AG20443 (cell line): ENCODE measurements around the gene EIF3D.
A peak's percentile ranks its signal among the peaks of the same experiment; 100 is the strongest.

Source experiments
- DNase-seq: peaks from one replicate; pipeline ENCODE4 v3.0.0; 2012; ENCODE audit warnings: low spot score, mixed read lengths

EIF3D gene

DNA sequence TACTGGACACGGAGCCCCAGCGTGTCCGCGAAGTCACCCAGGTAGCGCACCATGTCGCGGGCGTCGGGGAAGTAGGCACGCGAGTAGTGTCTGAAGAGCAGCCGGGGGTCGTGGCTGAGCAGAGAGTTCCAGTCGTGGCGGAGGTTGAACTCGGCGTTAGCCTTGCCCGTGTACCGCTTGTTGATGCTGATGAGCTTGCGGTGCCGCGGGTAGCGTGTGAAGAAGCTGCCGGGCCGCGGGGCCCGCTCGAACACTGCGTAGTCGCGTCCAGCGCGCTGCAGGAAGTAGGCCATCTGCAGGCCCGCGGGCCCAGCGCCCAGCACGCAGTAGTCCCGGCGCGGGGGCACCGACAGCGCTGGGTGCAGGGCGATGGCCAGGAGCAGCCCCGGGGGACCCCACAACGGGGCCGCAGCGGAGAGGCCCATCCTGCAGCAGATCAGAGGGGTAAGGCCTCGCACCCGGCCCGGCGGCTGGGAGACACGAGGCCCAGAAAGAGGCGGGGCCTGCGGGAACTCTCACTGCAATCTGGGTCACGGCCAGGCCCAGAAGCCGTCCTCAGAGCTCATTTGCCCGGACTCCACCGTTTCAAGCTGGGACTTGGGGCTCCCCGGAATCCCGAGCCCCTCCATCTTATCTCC lies 22.8 kb downstream of the EIF3D start:
- DNase-seq: no peak

DNA sequence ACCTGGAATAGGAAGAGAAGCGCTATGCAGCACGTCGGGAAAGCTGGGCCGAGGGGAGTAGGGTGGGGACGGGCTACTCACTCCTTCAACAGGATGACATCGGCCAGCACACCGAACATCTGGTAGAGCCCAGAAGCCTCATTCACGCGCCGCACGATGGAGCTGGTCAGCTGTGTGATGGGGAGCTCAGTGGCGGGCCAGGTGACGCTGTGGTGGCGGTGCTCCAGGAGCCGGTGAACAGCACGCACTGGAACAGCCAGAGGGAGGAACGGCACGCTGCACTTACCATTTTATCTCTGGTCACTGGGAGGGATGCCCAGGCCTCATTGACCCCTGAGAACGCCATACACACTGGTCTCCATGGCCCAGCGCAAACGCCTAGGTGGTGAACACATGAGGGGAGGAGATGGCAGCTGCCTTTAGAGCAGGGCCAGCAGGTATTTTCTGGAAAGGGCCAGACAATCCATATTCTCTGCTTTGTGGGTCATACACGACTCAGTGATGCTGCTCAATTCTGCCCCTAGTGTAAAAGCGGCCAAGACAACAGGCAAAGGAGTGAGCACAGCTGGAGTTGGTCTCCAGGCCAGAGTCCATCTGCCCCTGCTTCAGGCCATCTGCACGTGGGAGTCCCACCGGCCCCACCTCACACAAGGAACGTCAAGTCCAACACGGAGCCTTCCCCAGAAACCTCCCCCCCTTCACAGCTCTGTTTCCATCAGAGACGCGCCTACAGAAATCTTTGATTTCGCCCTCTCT lies 30.9 kb downstream of the EIF3D start:
- DNase-seq: no peak

DNA sequence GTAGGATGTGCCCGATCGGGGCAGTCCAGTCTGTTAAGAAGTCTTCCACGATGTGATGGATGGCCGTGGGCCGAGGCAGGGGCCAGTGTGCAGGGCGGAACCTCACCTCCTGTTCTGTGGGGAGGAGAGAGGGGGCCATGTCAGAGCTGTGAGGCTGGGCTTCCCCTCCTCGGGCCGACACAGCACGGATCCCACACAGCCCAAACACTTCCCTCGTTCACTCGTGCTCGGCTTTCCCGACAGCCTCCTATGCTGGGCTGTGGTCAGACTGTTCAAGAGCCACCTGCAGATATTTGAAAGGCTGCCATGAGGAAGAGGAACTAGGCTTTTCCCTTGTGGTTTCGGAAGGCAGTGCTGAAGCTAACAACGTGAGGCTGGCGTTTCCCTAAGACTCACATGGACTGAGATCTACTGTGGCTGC lies 35.3 kb downstream of the EIF3D start:
- DNase-seq: no peak

DNA sequence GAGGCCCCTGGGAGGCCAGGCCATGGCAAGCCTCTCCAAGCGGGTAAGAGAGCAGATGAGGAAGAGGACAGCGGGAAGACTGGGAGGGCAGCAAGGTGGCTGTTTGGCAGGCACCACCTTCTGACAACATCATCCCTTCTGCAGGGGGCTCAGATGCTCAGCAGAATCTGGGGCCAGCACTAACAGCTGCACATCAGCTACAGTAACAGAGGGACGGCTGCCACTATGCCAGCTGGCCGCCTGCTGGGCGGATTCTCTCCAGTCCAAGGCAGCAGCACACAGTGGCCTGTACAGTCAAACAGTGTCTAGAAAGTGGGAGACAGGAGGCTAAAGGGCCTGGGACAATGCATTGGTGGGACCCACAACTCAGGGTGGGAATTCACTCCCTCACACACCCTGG lies 36.9 kb downstream of the EIF3D start:
- DNase-seq: no peak

DNA sequence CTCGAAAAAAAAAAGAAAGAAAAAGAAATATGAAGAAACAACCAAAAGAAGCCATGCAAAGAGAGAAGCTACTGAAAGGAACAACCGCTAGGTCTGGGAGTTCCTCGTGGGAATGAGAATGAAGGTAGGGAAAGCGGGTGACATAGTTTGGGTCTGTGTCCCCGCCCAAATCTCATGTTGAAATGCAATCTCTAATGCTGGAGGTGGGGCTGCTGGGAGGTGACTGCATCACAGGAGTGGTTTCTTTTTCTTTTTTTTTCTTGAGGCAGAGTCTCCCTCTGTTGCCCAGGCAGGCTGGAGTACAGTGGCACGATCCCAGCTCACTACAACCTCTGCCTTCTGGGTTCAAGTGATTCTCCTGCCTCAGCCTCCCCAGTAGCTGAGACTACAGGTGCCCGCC lies 37.8 kb downstream of the EIF3D start:
- DNase-seq: no peak

DNA sequence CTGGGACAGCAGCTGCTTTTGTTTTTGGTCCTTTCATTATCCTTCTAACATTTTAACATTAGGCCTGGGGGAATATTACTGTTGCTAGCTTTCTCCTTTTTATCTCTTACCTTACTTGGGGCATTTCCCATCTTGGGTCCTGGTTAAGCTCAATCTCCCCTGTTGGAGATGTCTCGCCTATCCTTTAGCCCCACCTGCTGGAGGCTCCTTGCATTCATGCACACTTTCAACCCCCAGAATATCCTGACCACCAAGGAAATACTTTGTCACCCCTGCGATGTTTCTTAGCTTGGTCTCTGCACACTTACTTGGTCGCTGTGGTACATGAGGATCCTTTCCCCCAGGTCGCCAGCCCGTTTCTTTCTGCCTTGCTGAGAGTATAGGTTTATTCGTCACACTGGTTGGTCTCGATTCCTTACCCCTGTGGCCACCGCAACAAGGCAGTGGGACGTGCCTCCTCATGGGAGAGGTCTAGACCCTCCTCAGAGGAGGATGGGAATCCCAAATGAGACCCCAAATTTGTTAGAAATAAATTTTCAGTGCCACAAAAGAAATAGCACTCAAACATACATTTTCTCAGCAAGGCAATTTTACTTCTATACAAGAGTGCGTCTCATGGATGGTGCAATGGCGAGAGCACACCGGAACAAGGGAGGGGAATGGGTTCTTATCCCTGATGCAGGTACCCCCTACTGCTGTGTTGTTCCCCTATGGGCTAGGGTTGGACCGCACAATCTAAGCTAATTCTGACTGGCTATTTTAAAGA lies 42.2 kb downstream of the EIF3D start:
- DNase-seq: peak; percentile 39

DNA sequence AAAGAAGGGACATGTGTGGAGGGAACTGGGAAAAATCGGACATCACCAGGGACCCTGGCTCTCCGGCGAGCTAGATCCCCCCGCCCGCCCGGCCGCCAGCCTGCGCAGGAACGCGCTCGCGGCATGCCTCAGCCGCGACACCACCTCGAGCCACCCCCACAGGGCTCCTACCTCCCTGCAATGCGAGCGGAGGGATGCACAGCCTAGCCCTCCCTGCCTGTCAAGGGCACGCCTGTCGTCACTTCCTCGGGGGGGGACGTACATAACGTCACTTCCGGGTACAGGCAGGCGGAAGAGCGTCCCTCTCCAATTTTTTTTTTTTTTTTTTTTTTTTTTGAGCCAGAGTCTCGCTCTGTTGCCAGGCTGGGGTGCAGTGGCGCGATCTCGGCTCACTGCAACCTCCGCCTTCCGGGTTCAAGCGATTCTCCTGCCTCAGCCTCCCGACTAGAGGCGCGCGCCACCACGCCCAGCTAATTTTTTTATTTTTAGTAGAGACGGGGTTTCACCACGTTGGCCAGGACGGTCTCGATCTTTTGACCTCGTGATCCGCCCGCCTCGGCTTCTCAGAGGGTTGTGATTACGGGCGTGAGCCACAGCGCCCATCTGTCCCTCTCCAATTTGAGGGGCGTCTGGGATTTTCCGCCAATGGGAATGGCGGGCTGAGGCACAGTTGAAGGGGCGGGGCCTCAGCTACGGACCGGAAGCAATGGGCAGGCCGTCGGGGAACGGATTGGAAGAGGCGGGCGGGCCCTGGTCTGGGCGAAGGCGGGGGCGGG lies 47.4 kb downstream of the EIF3D start, which contains the start of gene TXN2:
Gene TXN2 (minus strand): TSS at position 248 of the 776 bp plus-strand sequence. CDS start 803 bp downstream, outside the sequence.
- DNase-seq: peak; percentile 95

DNA sequence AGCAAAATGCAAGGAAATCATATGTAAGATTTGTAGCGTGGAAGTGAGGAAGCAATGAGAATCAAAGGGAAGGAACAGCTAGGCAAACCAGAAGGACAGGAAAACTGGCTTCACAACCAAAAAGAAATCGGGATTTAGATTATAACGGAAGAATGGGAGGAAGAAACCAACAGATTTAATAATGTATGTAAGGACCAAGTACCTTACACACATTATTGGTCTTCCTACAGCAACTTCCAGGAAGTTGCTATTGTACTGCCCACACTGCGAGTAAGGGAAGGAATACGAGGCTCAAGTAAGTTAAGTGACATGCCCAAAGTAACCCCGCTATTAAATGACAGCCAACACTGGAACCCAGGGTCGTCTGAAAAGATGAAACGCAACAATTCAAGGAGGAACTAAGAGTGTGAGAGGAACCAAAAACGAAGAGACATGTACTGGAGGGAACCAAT lies 48.0 kb downstream of the EIF3D start:
- DNase-seq: no peak

DNA sequence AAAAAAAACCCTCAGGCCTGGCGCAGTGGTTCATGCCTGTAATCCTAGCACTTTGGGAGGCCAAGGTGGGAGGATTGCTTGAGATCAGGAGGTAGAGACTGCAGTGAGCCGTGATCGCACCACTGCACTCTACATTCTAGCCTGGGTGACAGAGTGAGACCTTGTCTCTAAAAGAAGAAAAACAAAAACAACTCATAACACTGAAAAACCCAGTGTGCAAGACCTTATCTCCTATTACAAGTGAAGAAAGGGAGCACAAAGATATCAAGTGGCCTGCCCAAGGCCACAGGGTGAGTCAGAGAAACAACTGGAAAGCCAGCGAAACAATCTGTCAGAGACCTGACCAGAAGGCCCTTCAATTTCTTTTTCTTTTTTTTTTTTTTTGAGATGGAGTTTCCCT lies 50.0 kb downstream of the EIF3D start:
- DNase-seq: no peak

DNA sequence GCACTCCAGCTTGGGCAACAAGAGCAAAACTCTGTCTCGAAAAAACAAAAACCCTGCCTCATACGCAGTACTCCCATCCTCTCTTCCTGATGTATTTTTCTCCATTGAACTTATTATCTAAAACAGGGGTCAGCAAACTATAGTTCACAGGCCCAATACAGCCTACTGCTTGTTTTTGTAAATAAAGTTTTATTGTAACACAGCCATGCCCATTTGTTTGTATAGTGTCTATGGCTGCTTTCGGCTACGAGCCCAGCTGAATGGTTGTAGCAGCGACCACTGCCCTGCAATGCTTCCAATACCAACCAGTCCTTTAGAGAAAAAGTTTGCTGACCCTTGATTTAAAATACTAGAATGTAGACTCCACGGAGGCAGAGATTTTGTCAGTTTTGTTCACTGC lies 53.6 kb downstream of the EIF3D start:
- no peak for DNase-seq

DNA sequence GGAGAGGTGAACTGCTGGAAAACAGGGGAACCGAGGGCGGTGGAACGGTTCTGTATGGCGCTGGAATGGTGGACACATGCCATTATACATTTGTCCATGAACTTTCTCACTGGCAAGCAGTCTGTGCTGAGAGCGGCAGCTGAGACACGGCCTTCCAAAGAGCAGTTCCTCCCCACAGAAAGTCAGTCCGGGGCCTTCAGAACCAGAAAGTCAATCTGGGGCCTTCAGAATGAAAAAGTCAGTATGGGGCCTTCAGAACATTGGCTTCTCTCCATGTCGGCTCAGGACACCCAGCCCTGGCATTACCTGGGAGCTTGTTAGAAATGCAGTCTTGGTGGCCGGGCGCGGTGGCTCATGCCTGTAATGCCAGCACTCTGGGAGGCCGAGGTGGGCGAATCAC lies 56.3 kb downstream of the EIF3D start:
- no peak for DNase-seq

DNA sequence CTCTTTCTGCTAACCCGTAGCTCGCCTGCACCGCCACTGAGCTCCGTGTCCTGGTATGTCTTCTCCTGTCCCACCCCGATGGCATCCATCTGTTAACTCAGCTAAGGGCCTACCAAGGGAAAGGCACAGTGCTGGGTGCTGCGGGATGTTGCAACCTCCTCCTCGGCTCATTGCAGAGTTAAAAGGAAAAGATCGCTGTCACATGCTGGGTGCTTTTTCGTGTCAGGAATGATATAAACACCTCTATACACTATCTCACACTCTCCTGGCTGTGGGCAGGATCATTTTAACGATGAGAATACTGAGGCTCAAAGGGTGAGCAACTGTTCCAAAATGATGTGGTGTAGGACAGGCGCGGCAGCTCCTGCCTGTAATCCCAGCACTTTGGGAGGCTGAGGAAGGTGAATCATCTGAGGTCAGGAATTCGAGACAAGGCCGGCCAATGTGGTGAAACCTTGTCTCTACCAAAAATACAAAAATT lies 57.6 kb downstream of the EIF3D start:
- DNase-seq: peak; percentile 45

DNA sequence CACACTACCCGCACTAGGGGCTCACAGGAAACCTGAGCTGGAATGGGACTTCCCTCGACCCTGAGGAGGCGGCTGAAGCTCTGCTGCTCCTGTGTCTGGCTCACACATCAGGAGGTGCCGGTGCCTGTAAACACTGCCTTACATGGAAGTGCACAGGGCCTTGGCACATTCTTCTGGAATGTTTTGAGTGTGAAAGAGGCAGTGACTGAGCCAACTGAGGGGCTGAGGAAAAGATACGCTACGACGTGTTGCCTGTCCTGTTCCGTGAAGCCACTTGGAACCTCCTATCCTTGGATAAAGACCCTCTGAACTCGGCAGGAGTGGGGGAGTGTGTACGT lies 58.0 kb downstream of the EIF3D start:
- DNase-seq: no peak

DNA sequence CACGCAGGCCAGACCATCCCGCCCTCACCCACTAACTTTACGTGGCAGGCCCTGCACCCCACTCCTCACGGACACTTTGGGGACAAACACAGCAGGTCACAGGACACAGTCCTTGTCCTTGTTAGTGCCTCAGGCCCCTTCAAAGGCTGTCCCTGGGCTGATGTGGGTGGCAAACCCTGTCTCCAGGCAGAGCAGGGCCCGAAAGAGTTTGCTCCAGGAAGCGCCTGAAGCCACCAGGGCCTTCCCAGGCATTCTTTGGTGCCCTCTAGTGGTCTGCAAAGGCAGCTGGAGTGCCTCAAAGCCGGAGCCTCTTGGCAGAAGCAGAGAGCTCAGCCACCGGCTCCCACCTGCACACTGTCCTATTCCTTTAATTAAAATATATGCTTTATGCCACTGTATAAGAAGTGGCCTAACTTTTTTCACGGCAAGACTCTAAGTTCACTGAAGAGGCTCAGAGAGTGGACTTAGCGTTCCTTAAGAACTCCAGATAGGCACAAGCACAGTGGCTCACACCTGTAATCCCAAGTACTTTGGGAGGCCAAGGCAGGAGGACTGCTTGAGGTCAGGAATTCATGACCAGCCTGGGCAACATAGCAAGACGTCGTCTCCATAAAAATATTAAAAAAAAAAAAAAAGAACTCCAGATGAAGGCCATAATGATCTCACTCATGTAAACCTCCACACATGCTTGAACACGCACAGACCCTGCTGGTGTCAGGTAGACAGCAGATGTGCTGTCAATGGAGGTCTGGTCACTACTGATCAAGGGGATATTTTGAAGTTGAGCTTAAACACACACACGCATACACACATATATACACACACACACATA lies 58.6 kb downstream of the EIF3D start:
- peak; percentile 82 for DNase-seq

DNA sequence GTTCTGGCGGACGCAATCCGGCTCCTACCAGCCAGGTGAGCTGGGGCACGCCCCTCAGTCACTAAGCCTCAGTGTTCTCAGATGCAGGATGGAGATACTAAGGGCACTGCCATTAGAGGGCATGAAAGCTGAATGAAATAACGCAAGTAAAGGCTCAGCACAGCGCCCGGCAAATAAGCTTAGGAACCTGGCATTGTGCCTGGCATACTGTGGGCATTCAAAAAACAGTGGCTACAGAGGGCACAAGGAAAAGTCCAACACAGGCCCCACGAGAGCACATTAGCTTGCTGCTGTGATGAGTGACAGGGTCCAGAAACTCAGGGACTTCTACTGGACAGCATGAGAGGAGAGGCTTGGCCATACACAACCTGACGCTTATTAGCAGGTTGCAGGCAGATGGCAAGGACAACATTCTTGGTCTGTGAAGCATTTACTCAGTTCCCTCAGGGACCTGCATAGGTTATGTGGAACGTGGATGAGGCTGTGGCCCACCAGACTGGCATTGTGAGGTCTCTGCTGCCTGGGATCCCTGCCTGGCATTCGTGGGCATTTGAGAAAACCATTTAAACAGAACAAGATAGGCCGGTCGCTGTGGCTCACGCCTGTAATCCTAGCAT lies 59.8 kb downstream of the EIF3D start:
- no peak for DNase-seq

DNA sequence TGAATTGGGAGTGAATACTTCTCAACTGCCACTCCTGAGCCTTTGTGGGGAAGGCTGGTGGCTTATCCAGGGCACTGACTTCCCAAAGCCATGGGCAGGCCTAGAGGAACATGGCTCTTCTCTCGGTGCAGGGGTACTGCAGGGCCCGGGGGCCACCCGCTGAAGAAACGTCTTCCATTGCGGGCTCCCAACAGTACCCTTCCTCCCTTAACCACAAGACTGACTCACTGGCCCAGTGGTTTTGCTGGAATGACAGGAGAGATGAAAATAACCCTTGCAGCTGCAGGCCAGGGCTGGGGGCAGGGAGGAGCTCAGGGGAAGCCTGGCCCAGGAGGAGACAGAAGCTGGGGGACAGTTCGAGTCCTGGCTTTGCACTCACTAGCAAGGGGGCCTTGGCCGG lies 61.0 kb downstream of the EIF3D start:
- DNase-seq: peak; percentile 88

DNA sequence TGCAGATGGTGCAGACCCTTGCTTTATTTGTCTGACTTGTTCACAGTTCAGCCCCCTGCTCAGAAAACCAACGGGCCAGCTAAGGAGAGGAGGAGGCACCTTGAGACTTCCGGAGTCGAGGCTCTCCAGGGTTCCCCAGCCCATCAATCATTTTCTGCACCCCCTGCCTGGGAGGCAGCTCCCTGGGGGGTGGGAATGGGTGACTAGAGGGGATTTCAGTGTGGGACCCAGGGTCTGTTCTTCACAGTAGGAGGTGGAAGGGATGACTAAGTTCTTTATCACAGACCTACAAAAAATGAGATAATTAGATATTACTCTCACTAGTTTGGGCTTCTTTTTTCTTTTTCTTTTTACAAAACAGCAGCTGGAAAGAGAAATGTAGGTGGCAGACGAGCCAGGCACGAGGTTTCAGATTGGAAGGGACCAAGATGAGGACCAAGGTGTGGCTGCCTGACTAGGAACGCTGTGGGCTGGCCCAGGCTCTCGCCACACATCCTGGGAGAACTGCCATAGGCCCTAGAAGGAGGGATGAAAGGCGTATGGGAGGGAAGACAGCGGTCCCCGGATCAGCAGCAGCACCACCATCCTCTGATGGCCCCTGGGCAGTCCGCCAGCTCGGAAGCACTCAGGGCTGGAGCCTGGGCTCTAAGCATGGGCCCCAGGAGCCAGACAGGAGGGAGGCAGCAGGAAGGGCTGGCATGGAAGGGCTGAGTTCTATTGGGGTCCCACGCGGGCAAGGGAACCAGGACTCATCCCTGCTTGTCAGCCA lies 61.7 kb downstream of the EIF3D start:
- peak; percentile 50 for DNase-seq

DNA sequence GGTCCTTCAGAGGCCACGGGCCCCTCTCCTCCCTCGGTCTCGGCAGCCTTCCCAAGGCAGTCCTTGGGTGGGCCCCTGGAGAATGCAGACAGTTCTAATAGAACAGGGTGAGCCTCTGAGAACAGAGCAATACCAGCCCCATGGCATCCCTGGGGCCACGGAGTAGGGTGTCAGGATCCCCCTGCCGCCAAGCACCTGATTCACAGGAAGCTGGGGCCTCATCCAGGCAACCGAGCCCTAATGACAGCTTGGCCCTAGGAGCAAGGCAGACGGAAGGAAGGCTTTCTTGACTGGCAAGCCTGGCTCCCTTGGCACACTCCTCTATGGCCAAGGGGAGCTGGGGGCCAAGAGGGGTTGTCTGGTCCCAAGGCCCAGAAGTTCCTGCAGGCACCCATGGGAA lies 62.7 kb downstream of the EIF3D start:
- DNase-seq: no peak

DNA sequence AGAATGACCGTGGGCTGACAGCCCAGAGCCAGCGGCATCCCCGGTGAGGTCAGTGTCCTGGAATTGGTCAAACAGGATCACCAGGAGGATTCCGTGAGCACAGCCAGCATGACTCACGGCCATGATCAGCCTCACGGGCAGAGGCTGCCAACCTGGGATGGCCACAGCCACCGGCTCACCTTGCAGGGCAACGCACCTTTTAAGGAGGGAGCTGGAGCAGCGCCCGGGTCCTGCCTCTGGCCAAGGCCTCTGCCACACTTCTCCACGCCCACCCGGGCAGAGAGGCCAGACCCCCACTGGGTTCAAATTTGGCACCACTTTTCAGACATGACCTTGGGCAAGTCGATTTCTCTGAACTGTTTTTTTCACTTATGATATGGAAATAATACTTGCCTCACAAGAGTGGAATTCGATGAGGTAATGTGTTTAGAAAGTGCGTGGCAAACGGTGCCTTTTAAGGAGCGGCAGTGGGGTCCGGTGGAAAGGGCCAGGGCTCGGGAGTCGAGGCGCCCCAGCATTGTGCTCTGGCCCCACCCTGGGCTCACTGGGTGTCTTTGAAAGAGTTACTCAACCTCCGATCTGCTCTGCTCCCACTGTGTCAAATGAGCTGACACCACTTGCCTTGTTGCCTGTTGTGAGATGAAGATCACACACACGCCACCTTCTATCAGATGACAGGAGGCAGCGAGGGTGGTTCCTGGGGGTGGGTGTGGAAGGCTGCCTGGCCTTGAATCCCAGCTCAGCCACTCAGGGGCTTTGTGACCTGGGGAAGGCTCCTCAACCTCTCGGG lies 63.5 kb downstream of the EIF3D start:
- DNase-seq: peak; percentile 90
